B cell (primary cell): Measurements from ENCODE around the gene SLC6A1.

Source experiments
- CTCF ChIP-seq: fragments of 200-600 bp; IDR thresholded peaks from one replicate; pipeline ENCODE4 v1.8.0; 2022; ENCODE audit warnings: antibody characterized with exemption, mild to moderate bottlenecking
- EZH2 ChIP-seq: IDR thresholded peaks from 2 replicates; pipeline ENCODE4 v1.6.1; 2012; ENCODE audit warnings: borderline replicate concordance, low read depth, mild to moderate bottlenecking, moderate library complexity, low read length; ENCODE audit not compliant: insufficient read depth, poor library complexity, severe bottlenecking

- TF ChIP-seq CTCF (no peak), EZH2 (no peak)
These were observed 70.2 kb downstream of the SLC6A1 start for GRCh38 chr3:11062704-11063103.
